ENCODE results near the gene TEX14. TPM values are rescaled to one million over a fixed set of nuclear protein-coding genes. Genes with fewer than 3 reads are reported as not detected.

The TEX14 gene
- total and polyA plus RNA-seq, 10 of the 15 experiments (the other 5 are each of a cell fraction or from before 2014, with no cell fraction given) = 0.15 to 1.3 (median 0.66) TPM

GRCh38 chr17:58615768-58616659 lies 75.8 kb downstream of the TEX14 start (continued):
- TF ChIP-seq, protein P1, sequence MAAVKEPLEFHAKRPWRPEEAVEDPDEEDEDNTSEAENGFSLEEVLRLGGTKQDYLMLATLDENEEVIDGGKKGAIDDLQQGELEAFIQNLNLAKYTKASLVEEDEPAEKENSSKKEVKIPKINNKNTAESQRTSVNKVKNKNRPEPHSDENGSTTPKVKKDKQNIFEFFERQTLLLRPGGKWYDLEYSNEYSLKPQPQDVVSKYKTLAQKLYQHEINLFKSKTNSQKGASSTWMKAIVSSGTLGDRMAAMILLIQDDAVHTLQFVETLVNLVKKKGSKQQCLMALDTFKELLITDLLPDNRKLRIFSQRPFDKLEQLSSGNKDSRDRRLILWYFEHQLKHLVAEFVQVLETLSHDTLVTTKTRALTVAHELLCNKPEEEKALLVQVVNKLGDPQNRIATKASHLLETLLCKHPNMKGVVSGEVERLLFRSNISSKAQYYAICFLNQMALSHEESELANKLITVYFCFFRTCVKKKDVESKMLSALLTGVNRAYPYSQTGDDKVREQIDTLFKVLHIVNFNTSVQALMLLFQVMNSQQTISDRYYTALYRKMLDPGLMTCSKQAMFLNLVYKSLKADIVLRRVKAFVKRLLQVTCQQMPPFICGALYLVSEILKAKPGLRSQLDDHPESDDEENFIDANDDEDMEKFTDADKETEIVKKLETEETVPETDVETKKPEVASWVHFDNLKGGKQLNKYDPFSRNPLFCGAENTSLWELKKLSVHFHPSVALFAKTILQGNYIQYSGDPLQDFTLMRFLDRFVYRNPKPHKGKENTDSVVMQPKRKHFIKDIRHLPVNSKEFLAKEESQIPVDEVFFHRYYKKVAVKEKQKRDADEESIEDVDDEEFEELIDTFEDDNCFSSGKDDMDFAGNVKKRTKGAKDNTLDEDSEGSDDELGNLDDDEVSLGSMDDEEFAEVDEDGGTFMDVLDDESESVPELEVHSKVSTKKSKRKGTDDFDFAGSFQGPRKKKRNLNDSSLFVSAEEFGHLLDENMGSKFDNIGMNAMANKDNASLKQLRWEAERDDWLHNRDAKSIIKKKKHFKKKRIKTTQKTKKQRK (IDR thresholded peaks at IDR 0.05; ENCODE audit: low read depth, low read length) = no peak
- TF ChIP-seq ATF7 (IDR thresholded peaks at IDR 0.05; ENCODE audit: low read depth) (0 out of 2 replicates have a peak, but pooled peaks have one; percentile 25), RB1 (IDR thresholded peaks at IDR 0.05; ENCODE audit: borderline replicate concordance) (no peak), IKZF1 (conservative IDR thresholded peaks at IDR 0.05) (no peak; the same call in none of the 2 replicates), RELB (IDR thresholded peaks at IDR 0.05; ENCODE audit: low read depth) (peak; percentile 58; the same call in 1 of the 2 replicates), RAD51 (IDR thresholded peaks at IDR 0.05) (peak; percentile 81), ATF3 (IDR thresholded peaks at IDR 0.05; ENCODE audit: borderline replicate concordance, extremely low read depth, low read depth, low read length) (no peak), JUND (IDR thresholded peaks at IDR 0.05; ENCODE audit: low read depth, low read length) (0 out of 2 replicates have a peak, but pooled peaks have one; percentile 43)

Data from GM12878 (cell line).